ENCODE data around the gene ADAMTS1.

- peak; percentile 94 for TF ChIP-seq PRDM1 (tag by site-specific recombination; IDR thresholded peaks at IDR 0.05)
- no peak for TF ChIP-seq ZNF792 (tag by site-specific recombination; IDR thresholded peaks at IDR 0.05)
- TF ChIP-seq KLF17 (tag by site-specific recombination; IDR thresholded peaks at IDR 0.05) = 0 out of 2 replicates have a peak, but pooled peaks have one; percentile 40
- no peak for TF ChIP-seq ZBTB8A (tag by site-specific recombination; IDR thresholded peaks at IDR 0.05)
Observed at GRCh38 chr21:26795866-26796329, 49.3 kb downstream of the ADAMTS1 start.

All from HEK293 (cell line).